Measurements from ENCODE around the gene SCN11A. TPM values are rescaled to one million over a fixed set of nuclear protein-coding genes. Genes with fewer than 3 reads are reported as not detected.

SCN11A gene
- 0.05 TPM for total RNA-seq
- long read RNA-seq: 0 reads

- DNase-seq (ENCODE audit: low spot score): peak; percentile 98
- intact Hi-C loops (cut with DNase I): no loop called here
Observed at GRCh38 chr3:39051649-39052561, at the start of gene SCN11A, which contains the start of gene WDR48. SCN11A (minus strand) TSS chr3:39051944; CDS start chr3:38950362, 101,582 bp downstream. WDR48 (plus strand) TSS chr3:39052016; CDS start chr3:39052026, 10 bp downstream.

GRCh38 chr3:39101022-39101689 lies 49.4 kb upstream of the SCN11A start:
- intact Hi-C loops (cut with DNase I): no loop called here
- no peak for DNase-seq (ENCODE audit: low spot score)

GRCh38 chr3:39100500-39100886 lies 48.7 kb upstream of the SCN11A start:
- no peak for DNase-seq (ENCODE audit: low spot score)
- intact Hi-C loops (cut with DNase I): no loop called here

GRCh38 chr3:39099738-39100499 lies 48.2 kb upstream of the SCN11A start:
- DNase-seq (ENCODE audit: low spot score): no peak
- intact Hi-C loops (cut with DNase I): no loop called here

GRCh38 chr3:39099242-39099641 lies 47.5 kb upstream of the SCN11A start:
- intact Hi-C loops (cut with DNase I): no loop called here
- DNase-seq (ENCODE audit: low spot score): no peak

- intact Hi-C loops (cut with DNase I): no loop called here
- no peak for DNase-seq (ENCODE audit: low spot score)
Observed at GRCh38 chr3:39098473-39099000, 46.8 kb upstream of the SCN11A start.

GRCh38 chr3:39097716-39098472 lies 46.1 kb upstream of the SCN11A start:
- intact Hi-C loops (cut with DNase I): no loop called here
- no peak for DNase-seq (ENCODE audit: low spot score)

GRCh38 chr3:39096775-39097174 lies 45.0 kb upstream of the SCN11A start:
- intact Hi-C loops (cut with DNase I): no loop called here
- no peak for DNase-seq (ENCODE audit: low spot score)

- intact Hi-C loops (cut with DNase I): no loop called here
- no peak for DNase-seq (ENCODE audit: low spot score)
Observed at GRCh38 chr3:39095778-39096177, 44.0 kb upstream of the SCN11A start.

- no peak for DNase-seq (ENCODE audit: low spot score)
- intact Hi-C loops (cut with DNase I): no loop called here
Observed at GRCh38 chr3:39094851-39095677, 43.3 kb upstream of the SCN11A start.

GRCh38 chr3:39090922-39091321 lies 39.2 kb upstream of the SCN11A start:
- DNase-seq (ENCODE audit: low spot score): no peak
- intact Hi-C loops (cut with DNase I): no loop called here

GRCh38 chr3:39088889-39089288 lies 37.1 kb upstream of the SCN11A start:
- DNase-seq (ENCODE audit: low spot score): no peak
- intact Hi-C loops (cut with DNase I): no loop called here

- DNase-seq (ENCODE audit: low spot score): no peak
Observed at GRCh38 chr3:39088456-39088855, 36.7 kb upstream of the SCN11A start.

GRCh38 chr3:39086144-39086543 lies 34.4 kb upstream of the SCN11A start:
- intact Hi-C loops (cut with DNase I): no loop called here
- DNase-seq (ENCODE audit: low spot score): no peak

More at GRCh38 chr3:39088456-39088855, 36.7 kb upstream of the SCN11A start:
- intact Hi-C loops (cut with DNase I): no loop called here

GRCh38 chr3:39082666-39083313 lies 31.0 kb upstream of the SCN11A start:
- intact Hi-C loops (cut with DNase I): no loop called here
- no peak for DNase-seq (ENCODE audit: low spot score)

- no peak for DNase-seq (ENCODE audit: low spot score)
- intact Hi-C loops (cut with DNase I): no loop called here
Observed at GRCh38 chr3:39080026-39080425, 28.3 kb upstream of the SCN11A start.

GRCh38 chr3:39079530-39079929 lies 27.8 kb upstream of the SCN11A start:
- intact Hi-C loops (cut with DNase I): no loop called here
- no peak for DNase-seq (ENCODE audit: low spot score)

- DNase-seq (ENCODE audit: low spot score): no peak
- intact Hi-C loops (cut with DNase I): no loop called here
Observed at GRCh38 chr3:39075910-39076309, 24.2 kb upstream of the SCN11A start.
